GM12878 (cell line): Measurements from ENCODE around the gene PPP1CA. TPM values are rescaled to one million over a fixed set of nuclear protein-coding genes. Genes with fewer than 3 reads are reported as not detected.

ENCODE experiments used
- ATAC-seq: fragments of 200-7000 bp; cut with Tn5 transposase; 3 replicates; pipeline ENCODE4 v1.9.1; 2020; ENCODE audit warnings: mild to moderate bottlenecking, moderate library complexity
- BruUV-seq: library from RNA; stranded (reverse); fragments of 400-500 nt; replicated peaks from 2 replicates; lab custom pipeline; 2021; lab: Mats Ljungman, UMichigan
- CTCF ChIA-PET: fragments of 300-600 bp; sonication (Branson Sonifier 250); formaldehyde crosslinking; extraction: SDS; loops from one replicate; lab custom pipeline; 2021; ENCODE audit warnings: inconsistent platforms; lab: Yijun Ruan, JAX
- POLR2A ChIA-PET: fragments of 350-600 bp; formaldehyde crosslinking; extraction: SDS; loops from one replicate; lab custom pipeline; 2021; ENCODE audit warnings: inconsistent platforms; lab: Charles Lee
- RAD21 ChIA-PET: fragments of 300-600 bp; sonication (Branson Sonifier 250); formaldehyde crosslinking; loops from one replicate; lab custom pipeline; 2023; ENCODE audit warnings: antibody characterized with exemption; ENCODE audit not compliant: unreplicated experiment; lab: Charles Lee
- SMC1A ChIA-PET: fragments of 300-600 bp; sonication (Branson Sonifier 250); formaldehyde crosslinking; loops from one replicate; lab custom pipeline; 2023; ENCODE audit not compliant: unreplicated experiment, uncharacterized antibody; lab: Charles Lee
- DNase-seq: peaks from one replicate; pipeline ENCODE4 v3.0.0-alpha.2; 2011; ENCODE audit warnings: low read depth, low spot score
- FAIRE-seq: peaks from 3 replicates; lab custom pipeline; 2011; peaks lifted over from hg19 to GRCh38; lab: Jason Lieb, UNC
- H2AFZ ChIP-seq: 2 replicates; pipeline ENCODE4 v1.6.0; 2011; ENCODE audit warnings: low read depth, low read length, control low read depth; ENCODE audit not compliant: control insufficient read depth
- H3K27ac ChIP-seq: 2 replicates; pipeline ENCODE4 v1.5.1; 2011; ENCODE audit warnings: control low read depth; ENCODE audit not compliant: control insufficient read depth, insufficient read depth
- H3K27me3 ChIP-seq, 2 experiments: replicated peaks in 1 of 2; 2 replicates each; pipeline versions ENCODE4 v1.6.0 to v1.6.1; 2011; ENCODE audit warnings: low read length in 1 of 2; ENCODE audit not compliant: control insufficient read depth in 2 of 2, insufficient read depth in 2 of 2
- H3K36me3 ChIP-seq, 2 experiments: 2 replicates each; pipeline ENCODE4 v1.5.1; 2011; ENCODE audit warnings: low read length in 1 of 2; ENCODE audit not compliant: control insufficient read depth in 2 of 2, insufficient read depth in 2 of 2
- H3K4me1 ChIP-seq: 2 replicates; pipeline ENCODE4 v1.6.1; 2011; ENCODE audit warnings: mild to moderate bottlenecking, low read length, moderate library complexity, mixed read lengths; ENCODE audit not compliant: control insufficient read depth, insufficient read depth
- H3K4me2 ChIP-seq: 2 replicates; pipeline ENCODE4 v1.6.0; 2011; ENCODE audit warnings: control low read depth; ENCODE audit not compliant: control insufficient read depth, insufficient read depth
- H3K4me3 ChIP-seq: fragments of 200-600 bp; sonication (generic); 2 replicates; pipeline ENCODE4 v1.5.1; 2016
- H3K79me2 ChIP-seq: 2 replicates; pipeline ENCODE4 v1.6.0; 2011; ENCODE audit warnings: low read length; ENCODE audit not compliant: control insufficient read depth, insufficient read depth
- H3K9ac ChIP-seq: 2 replicates; pipeline ENCODE4 v1.8.0; 2011; ENCODE audit warnings: low read length, control low read depth, mixed read lengths; ENCODE audit not compliant: control insufficient read depth, insufficient read depth
- H3K9me3 ChIP-seq: replicated peaks from 3 replicates; pipeline ENCODE4 v1.5.1; 2011; ENCODE audit warnings: mild to moderate bottlenecking, low read length; ENCODE audit not compliant: control insufficient read depth, insufficient read depth
- H4K20me1 ChIP-seq: 2 replicates; pipeline ENCODE4 v1.6.0; 2011; ENCODE audit not compliant: control insufficient read depth, insufficient read depth
- CBFB ChIP-seq: IDR thresholded peaks from 2 replicates; pipeline ENCODE4 v1.6.1; 2016; ENCODE audit warnings: antibody characterized with exemption, low read depth
- CHD4 ChIP-seq: fragments of 200-600 bp; sonication (generic); IDR thresholded peaks from 2 replicates; pipeline ENCODE4 v1.6.1; 2016; ENCODE audit warnings: mild to moderate bottlenecking
- IKZF2 ChIP-seq, 2 experiments: fragments of 450-650 bp; IDR thresholded peaks; 2 replicates each; pipeline ENCODE4 v1.6.1; 2017; ENCODE audit warnings: mild to moderate bottlenecking in 2 of 2, moderate library complexity in 2 of 2
- NFXL1 ChIP-seq: fragments of 450-650 bp; IDR thresholded peaks from 2 replicates; pipeline ENCODE4 v1.6.1; 2017; ENCODE audit warnings: antibody characterized with exemption, mild to moderate bottlenecking, borderline replicate concordance
- PBX3 ChIP-seq: IDR thresholded peaks from 2 replicates; pipeline ENCODE4 v1.6.1; 2011; ENCODE audit warnings: mild to moderate bottlenecking, low read depth, low read length, moderate library complexity; ENCODE audit not compliant: insufficient replicate concordance
- PML ChIP-seq: IDR thresholded peaks from 2 replicates; pipeline ENCODE4 v1.6.1; 2012; ENCODE audit warnings: low read length, inconsistent platforms
- POLR2A ChIP-seq: IDR thresholded peaks from 2 replicates; pipeline ENCODE4 v1.6.1; 2011; ENCODE audit warnings: low read depth, mild to moderate bottlenecking, low read length
- SKIL ChIP-seq: fragments of 450-650 bp; IDR thresholded peaks from 2 replicates; pipeline ENCODE4 v1.6.1; 2017; ENCODE audit warnings: mild to moderate bottlenecking, low read depth, inconsistent platforms; ENCODE audit not compliant: poor library complexity, severe bottlenecking
- SPI1 ChIP-seq: IDR thresholded peaks from 2 replicates; pipeline ENCODE4 v1.6.1; 2011; ENCODE audit warnings: low read depth, mild to moderate bottlenecking, low read length, moderate library complexity, borderline replicate concordance; ENCODE audit not compliant: insufficient read depth
- USF1 ChIP-seq: IDR thresholded peaks from 2 replicates; pipeline ENCODE4 v1.6.1; 2011; ENCODE audit warnings: borderline replicate concordance, low read depth, mild to moderate bottlenecking, moderate library complexity, mixed read lengths, low read length; ENCODE audit not compliant: insufficient read depth; ENCODE audit errors: extremely low read length
- WRNIP1 ChIP-seq: IDR thresholded peaks from 2 replicates; pipeline ENCODE4 v1.6.1; 2011; ENCODE audit warnings: low read depth, low read length, improper control_type of control experiment, borderline replicate concordance
- ZNF622 ChIP-seq: fragments of 450-650 bp; IDR thresholded peaks from 2 replicates; pipeline ENCODE4 v1.6.1; 2017; ENCODE audit warnings: mild to moderate bottlenecking, inconsistent platforms
- ZZZ3 ChIP-seq: IDR thresholded peaks from 2 replicates; pipeline ENCODE4 v1.6.1; 2011; ENCODE audit warnings: low read depth; ENCODE audit not compliant: control insufficient read depth, insufficient read length
- WGBS: methylation state at CpG from one replicate; pipeline ENCODE4 v1.1.6; 2016; ENCODE audit warnings: low lambda C conversion rate; ENCODE audit not compliant: insufficient replicate concordance, insufficient coverage; ENCODE audit errors: missing lambda C conversion rate; 5-methylcytosine and 5-hydroxymethylcytosine counted together
- in situ Hi-C: fragments of 300-500 bp; cut with MboI; formaldehyde crosslinking; loops from 9 replicates; pipeline ENCODE4 v1.14.3; 2018; ENCODE audit warnings: mixed read lengths
- intact Hi-C: fragments of 100-400 bp; cut with micrococcal nuclease; formaldehyde crosslinking; loops from one replicate; pipeline ENCODE4 v1.14.2; 2022; ENCODE audit not compliant: unreplicated experiment
- polyA plus RNA-seq, 11 experiments: library from polyadenylated mRNA; depleted of rRNA in 4 of 11; unstranded in 6 of 11; stranded (reverse) in 5 of 11; fragments of >200 nt; fragmentation: Nextera tagmentation in 4 of 11; fragmentation: Illumina TruSeq in 1 of 11; extraction: Ambion mirVana in 4 of 11; extraction: Trizol in 1 of 11; gene quantifications; 1 replicate in 1 of 11; 2 replicates in 10 of 11; pipeline versions ENCODE4 v1.2.1 to v1.2.3, GENCODE V29; 2011 to 2016; ENCODE audit warnings: inconsistent platforms in 2 of 11, missing spikeins in 2 of 11, low read depth in 1 of 11
- total RNA-seq, 4 experiments: library from RNA; depleted of rRNA in 3 of 4; stranded (reverse); fragments of >200 nt in 3 of 4; fragmentation: Illumina TruSeq in 1 of 4; extraction: Trizol in 1 of 4; gene quantifications; 2 replicates each; pipeline versions ENCODE4 v1.2.1 to v1.2.3, GENCODE V29; 2013 to 2021

PPP1CA gene
- total and polyA plus RNA-seq, 10 of the 15 experiments (the other 5 are each of a cell fraction or from before 2014, with no cell fraction given) = 26.4 to 458 (median 240) TPM

- Histone ChIP-seq H3K27me3 (no peaks in the 10 kb centered on the region), H3K4me1 (peaks cover 25% of the 10 kb centered on the region), H2AFZ (no peak overlapping the region), H3K27ac (no peak overlapping the region), H3K9me3 (no peaks in the 10 kb centered on the region; the same call in 2 of the 3 replicates), H3K36me3 (peaks cover 23 to 30% of the 10 kb centered on the region in 2 experiments), H3K4me2 (no peak overlapping the region), H4K20me1 (no peaks in the 10 kb centered on the region; the same call in 1 of the 2 replicates), H3K9ac (no peak overlapping the region), H3K79me2 (peaks cover 37% of the 10 kb centered on the region), H3K4me3 (no peak overlapping the region)
- ChIA-PET RAD21 (interaction anchor here (1.5 kb wide), 1 partner anchor 89 kb away, joined by 4 read pairs; no protein-coding TSS in a partner anchor), POLR2A (no interaction called here), SMC1A (interaction anchor here (0.9 kb wide), 1 partner anchor 54 kb away, joined by 4 read pairs; no protein-coding TSS in a partner anchor), CTCF (interaction anchor here (0.8 kb wide), 1 partner anchor 45 kb away, joined by 3 read pairs; no protein-coding TSS in a partner anchor)
- ATAC-seq = no peak
- TF ChIP-seq SPI1 (no peak), CHD4 (no peak), USF1 (no peak), SKIL (no peak), WRNIP1 (no peak), IKZF2 (IDR thresholded peaks at IDR 0.05) (no peak), POLR2A (peak; percentile 46; the same call in 1 of the 2 replicates), PML (0 out of 2 replicates have a peak, but pooled peaks have one; percentile 24), ZNF622 (no peak), NFXL1 (no peak), ZZZ3 (no peak), PBX3 (no peak), CBFB (no peak)
- WGBS = 77% methylated on average over 6 of the region's 6 CpGs
- FAIRE-seq = no peak
- no TSS peak for BruUV-seq
- intact Hi-C loops (no loop called here), in situ Hi-C loops (no loop called here)
- DNase-seq = no peak
These were observed 4.1 kb downstream of the PPP1CA start for GRCh38 chr11:67397536-67397935.
